ENCODE data around the gene ATP5PB.

- TF ChIP-seq CTCF (IDR thresholded peaks at IDR 0.05 in 2 of 3, conservative IDR thresholded peaks at IDR 0.05 in 1 of 3; ENCODE audit: borderline replicate concordance in 1 of 3, insufficient read depth in 1 of 3, low read depth in 2 of 3, low read length in 2 of 3) (no peak), CBX3 (IDR thresholded peaks at IDR 0.05; ENCODE audit: low read depth) (no peak), ELF1 (IDR thresholded peaks at IDR 0.05; ENCODE audit: borderline replicate concordance, low read depth) (no peak), POLR2A (IDR thresholded peaks at IDR 0.05; ENCODE audit: borderline replicate concordance, extremely low read depth, insufficient read depth, insufficient read length) (no peak), POLR2AphosphoS5 (IDR thresholded peaks at IDR 0.05; ENCODE audit: low read depth, low read length) (no peak)
- TF ChIP-seq, protein P1, sequence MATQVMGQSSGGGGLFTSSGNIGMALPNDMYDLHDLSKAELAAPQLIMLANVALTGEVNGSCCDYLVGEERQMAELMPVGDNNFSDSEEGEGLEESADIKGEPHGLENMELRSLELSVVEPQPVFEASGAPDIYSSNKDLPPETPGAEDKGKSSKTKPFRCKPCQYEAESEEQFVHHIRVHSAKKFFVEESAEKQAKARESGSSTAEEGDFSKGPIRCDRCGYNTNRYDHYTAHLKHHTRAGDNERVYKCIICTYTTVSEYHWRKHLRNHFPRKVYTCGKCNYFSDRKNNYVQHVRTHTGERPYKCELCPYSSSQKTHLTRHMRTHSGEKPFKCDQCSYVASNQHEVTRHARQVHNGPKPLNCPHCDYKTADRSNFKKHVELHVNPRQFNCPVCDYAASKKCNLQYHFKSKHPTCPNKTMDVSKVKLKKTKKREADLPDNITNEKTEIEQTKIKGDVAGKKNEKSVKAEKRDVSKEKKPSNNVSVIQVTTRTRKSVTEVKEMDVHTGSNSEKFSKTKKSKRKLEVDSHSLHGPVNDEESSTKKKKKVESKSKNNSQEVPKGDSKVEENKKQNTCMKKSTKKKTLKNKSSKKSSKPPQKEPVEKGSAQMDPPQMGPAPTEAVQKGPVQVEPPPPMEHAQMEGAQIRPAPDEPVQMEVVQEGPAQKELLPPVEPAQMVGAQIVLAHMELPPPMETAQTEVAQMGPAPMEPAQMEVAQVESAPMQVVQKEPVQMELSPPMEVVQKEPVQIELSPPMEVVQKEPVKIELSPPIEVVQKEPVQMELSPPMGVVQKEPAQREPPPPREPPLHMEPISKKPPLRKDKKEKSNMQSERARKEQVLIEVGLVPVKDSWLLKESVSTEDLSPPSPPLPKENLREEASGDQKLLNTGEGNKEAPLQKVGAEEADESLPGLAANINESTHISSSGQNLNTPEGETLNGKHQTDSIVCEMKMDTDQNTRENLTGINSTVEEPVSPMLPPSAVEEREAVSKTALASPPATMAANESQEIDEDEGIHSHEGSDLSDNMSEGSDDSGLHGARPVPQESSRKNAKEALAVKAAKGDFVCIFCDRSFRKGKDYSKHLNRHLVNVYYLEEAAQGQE (IDR thresholded peaks at IDR 0.05; ENCODE audit: low read depth): no peak
- TF ChIP-seq, protein P2, sequence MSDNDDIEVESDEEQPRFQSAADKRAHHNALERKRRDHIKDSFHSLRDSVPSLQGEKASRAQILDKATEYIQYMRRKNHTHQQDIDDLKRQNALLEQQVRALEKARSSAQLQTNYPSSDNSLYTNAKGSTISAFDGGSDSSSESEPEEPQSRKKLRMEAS (IDR thresholded peaks at IDR 0.05): no peak
These were observed 36.4 kb upstream of the ATP5PB start for GRCh38 chr1:111412839-111413238.

Data from HCT116 (cell line).